Measurements from ENCODE around the gene GDPD5.

GDPD5 gene

DNA sequence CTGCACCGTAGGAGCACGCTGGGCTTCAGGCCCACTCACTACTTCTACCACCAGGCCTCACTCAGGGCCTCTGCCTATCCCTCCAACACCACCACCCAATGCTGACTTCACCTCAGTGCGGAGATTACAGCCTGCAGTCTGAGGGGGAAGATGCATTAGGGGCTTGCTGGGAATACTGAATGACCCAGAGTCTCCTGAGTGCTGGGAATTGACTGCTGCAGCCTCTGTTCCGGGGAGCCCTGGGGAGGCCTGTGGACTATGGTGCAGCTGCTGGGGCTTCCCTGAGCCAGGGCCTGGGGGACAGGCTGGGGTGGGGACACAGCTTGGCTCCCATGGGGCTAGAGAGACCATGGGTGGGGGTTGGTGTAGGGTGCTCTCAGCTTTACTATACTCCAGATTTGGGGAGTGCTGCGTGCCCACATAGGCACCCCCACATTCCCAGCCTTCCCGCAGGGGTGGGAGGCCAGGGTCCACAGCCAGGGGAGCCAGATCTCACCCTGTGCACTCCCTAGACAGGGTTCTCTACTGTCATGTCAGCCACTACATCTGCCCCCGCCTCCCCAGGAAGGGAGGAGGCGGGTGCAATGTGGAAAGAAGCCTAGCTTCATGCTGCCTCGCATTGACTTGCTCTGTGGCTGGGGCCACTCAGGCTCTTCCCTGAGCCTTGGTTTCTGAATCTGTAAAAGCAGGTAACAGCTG lies 44.4 kb downstream of the GDPD5 start:
- H4K20me1 ChIP-seq (ENCODE audit: insufficient read depth, low read length), result no peaks in the 10 kb centered on the region
- no peak for ATAC-seq (ENCODE audit: insufficient read depth, low read depth)
- peaks cover 3% of the 10 kb centered on the region for H3K4me1 ChIP-seq (ENCODE audit: insufficient read depth, low read length)
- H3K27ac ChIP-seq (ENCODE audit: low read length), result no peak overlapping the region
- H3K9ac ChIP-seq (ENCODE audit: low read depth, low read length), result no peak overlapping the region
- H3K79me2 ChIP-seq (ENCODE audit: insufficient read depth, low read length), result no peaks in the 10 kb centered on the region
- no peaks in the 10 kb centered on the region for H3K36me3 ChIP-seq (ENCODE audit: insufficient read depth, low read length)
- no peak overlapping the region for H2AFZ ChIP-seq (ENCODE audit: low read depth, low read length)
- DNase-seq, result no peak
- no peak overlapping the region for H3K4me2 ChIP-seq (ENCODE audit: insufficient read depth, low read length)
- TF ChIP-seq EZH2 (IDR thresholded peaks at IDR 0.05; ENCODE audit: borderline replicate concordance, low read depth, low read length, severe bottlenecking) (no peak), CTCF (IDR thresholded peaks at IDR 0.05; ENCODE audit: borderline replicate concordance, extremely low read depth, low read length, poor library complexity, severe bottlenecking) (no peak)
- H3K9me3 ChIP-seq (ENCODE audit: insufficient read depth, low read length, severe bottlenecking), result no peaks in the 10 kb centered on the region
- no peak overlapping the region for H3K4me3 ChIP-seq (ENCODE audit: low read depth in 1 of 2, low read length in 2 of 2)
- no peaks in the 10 kb centered on the region for H3K27me3 ChIP-seq (ENCODE audit: insufficient read depth, low read length, poor library complexity)

- Histone ChIP-seq H3K9ac (ENCODE audit: low read depth, low read length) (no peak overlapping the region), H3K4me2 (ENCODE audit: insufficient read depth, low read length) (no peak overlapping the region), H3K4me3 (ENCODE audit: low read depth in 1 of 2, low read length in 2 of 2) (no peak overlapping the region), H3K27ac (ENCODE audit: low read length) (no peak overlapping the region), H3K79me2 (ENCODE audit: insufficient read depth, low read length) (no peaks in the 10 kb centered on the region), H4K20me1 (ENCODE audit: insufficient read depth, low read length) (no peaks in the 10 kb centered on the region), H3K27me3 (ENCODE audit: insufficient read depth, low read length, poor library complexity) (no peaks in the 10 kb centered on the region), H3K36me3 (ENCODE audit: insufficient read depth, low read length) (no peaks in the 10 kb centered on the region), H3K4me1 (ENCODE audit: insufficient read depth, low read length) (peaks cover 12% of the 10 kb centered on the region), H3K9me3 (ENCODE audit: insufficient read depth, low read length, severe bottlenecking) (no peaks in the 10 kb centered on the region), H2AFZ (ENCODE audit: low read depth, low read length) (no peak overlapping the region)
- ATAC-seq (ENCODE audit: insufficient read depth, low read depth), result no peak
- TF ChIP-seq EZH2 (IDR thresholded peaks at IDR 0.05; ENCODE audit: borderline replicate concordance, low read depth, low read length, severe bottlenecking) (no peak), CTCF (IDR thresholded peaks at IDR 0.05; ENCODE audit: borderline replicate concordance, extremely low read depth, low read length, poor library complexity, severe bottlenecking) (no peak)
- DNase-seq, result no peak
Observed at GRCh38 chr11:75480185-75481175, 45.3 kb downstream of the GDPD5 start.

GRCh38 chr11:75479597-75480145 lies 46.1 kb downstream of the GDPD5 start:
- DNase-seq, result no peak
- Histone ChIP-seq H4K20me1 (ENCODE audit: insufficient read depth, low read length) (no peaks in the 10 kb centered on the region), H3K9ac (ENCODE audit: low read depth, low read length) (no peak overlapping the region), H3K27me3 (ENCODE audit: insufficient read depth, low read length, poor library complexity) (no peaks in the 10 kb centered on the region), H3K4me2 (ENCODE audit: insufficient read depth, low read length) (no peak overlapping the region), H3K4me3 (ENCODE audit: low read depth in 1 of 2, low read length in 2 of 2) (no peak overlapping the region), H3K79me2 (ENCODE audit: insufficient read depth, low read length) (no peaks in the 10 kb centered on the region), H3K4me1 (ENCODE audit: insufficient read depth, low read length) (peaks cover 20% of the 10 kb centered on the region), H3K27ac (ENCODE audit: low read length) (no peak overlapping the region), H3K9me3 (ENCODE audit: insufficient read depth, low read length, severe bottlenecking) (no peaks in the 10 kb centered on the region), H3K36me3 (ENCODE audit: insufficient read depth, low read length) (no peaks in the 10 kb centered on the region), H2AFZ (ENCODE audit: low read depth, low read length) (no peak overlapping the region)
- ATAC-seq (ENCODE audit: insufficient read depth, low read depth), result no peak
- TF ChIP-seq CTCF (IDR thresholded peaks at IDR 0.05; ENCODE audit: borderline replicate concordance, extremely low read depth, low read length, poor library complexity, severe bottlenecking), result no peak
